Ovary (tissue), 3 donors: Measurements from ENCODE around the gene ANXA6.

Experiments used
- CTCF ChIP-seq, 3 donors: fragments of 450-650 bp in 2 of 3; fragments of 200-600 bp in 1 of 3; IDR thresholded peaks; one replicate each; pipeline versions ENCODE4 v1.5.1 to v1.8.0; 2016 to 2022; ENCODE audit warnings: antibody characterized with exemption in 3 of 3, mild to moderate bottlenecking in 1 of 3
- EP300 ChIP-seq: sonication (generic); formaldehyde crosslinking; IDR thresholded peaks from one replicate; pipeline ENCODE4 v1.6.1; 2017; ENCODE audit warnings: antibody characterized with exemption
- donor health status: DM: no; HTN: no; CAD: no.

- TF ChIP-seq CTCF (IDR thresholded peaks at IDR 0.05) (no peak), EP300 (no peak)
Observed at GRCh38 chr5:151189151-151189550, 31.6 kb upstream of the ANXA6 start.
